Psoas muscle (tissue), 8 donors: ENCODE results near the gene LDAH. TPM values are rescaled to one million over a fixed set of nuclear protein-coding genes. Genes with fewer than 3 reads are reported as not detected.
A peak's percentile ranks its signal among the peaks of the same experiment; 100 is the strongest.

Source experiments
- ATAC-seq, 4 donors: fragments of 200-7000 bp; cut with Tn5 transposase; one replicate each; pipeline ENCODE4 v1.9.1; 2020; ENCODE audit warnings: moderate library complexity in 3 of 4, mild to moderate bottlenecking in 2 of 4
- DNase-seq, 2 donors: peaks; one replicate each; pipeline ENCODE4 v3.0.0-alpha.2; 2020
- H3K27ac ChIP-seq: fragments of 200-600 bp; one replicate; pipeline ENCODE4 v1.8.0; 2022
- H3K27me3 ChIP-seq, 3 donors: fragments of 200-600 bp in 1 of 3; one replicate each; pipeline versions ENCODE4 v1.6.1 to v1.8.0; 2013 to 2022; ENCODE audit warnings: low read length in 2 of 3, mild to moderate bottlenecking in 2 of 3, moderate library complexity in 1 of 3; ENCODE audit not compliant: insufficient read depth in 3 of 3
- H3K36me3 ChIP-seq, 2 donors: fragments of 200-600 bp in 1 of 2; one replicate each; pipeline versions ENCODE4 v1.6.1 to v1.8.0; 2013 to 2022; ENCODE audit warnings: low read depth in 1 of 2, mild to moderate bottlenecking in 1 of 2, moderate library complexity in 1 of 2; ENCODE audit not compliant: insufficient read depth in 1 of 2
- H3K4me1 ChIP-seq: fragments of 200-600 bp; one replicate; pipeline ENCODE4 v1.8.0; 2022
- H3K4me3 ChIP-seq: fragments of 200-600 bp; one replicate; pipeline ENCODE4 v1.8.0; 2022; ENCODE audit warnings: mild to moderate bottlenecking
- H3K9me3 ChIP-seq: fragments of 200-600 bp; one replicate; pipeline ENCODE4 v1.8.0; 2022
- WGBS, 3 donors: extraction: QIAGEN DNeasy Blood & Tissue Kit; methylation state at CpG; one replicate each; pipeline versions ENCODE4 v1.1.6 to v1.1.7; 2013; 5-methylcytosine and 5-hydroxymethylcytosine counted together
- intact Hi-C, 2 donors: fragments of 100-400 bp; cut with DNase I; formaldehyde crosslinking; loops; one replicate each; pipeline versions ENCODE4 v1.11.0 to v1.14.2; 2022
- polyA plus RNA-seq, 3 donors: library from polyadenylated mRNA; stranded (reverse); fragments of 200-250 nt; gene quantifications; one replicate each; pipeline ENCODE4 v1.2.3, GENCODE V29; 2013
- total RNA-seq, 4 donors: library from RNA; stranded (reverse); fragmentation: NEBNext Ultra II Directional in 2 of 4; extraction: Animal tissue kit (Norgen Biotek cat#: 25700) in 2 of 4; gene quantifications; one replicate each; pipeline versions ENCODE4 v1.2.1 to v1.2.4, GENCODE V29; 2021 to 2023
- TF ChIP-seq, protein P1 (sequence below): fragments of 200-600 bp; IDR thresholded peaks from one replicate; pipeline ENCODE4 v1.8.0; 2022; ENCODE audit warnings: antibody characterized with exemption
- donor health status: healthy with polysubstance abuse.
- donor health status: DM: no; HTN: no; CAD: no; lungs with moderate emphysema.
- donor health status: Bipolar disorder and iron deficiency.
- donor health status: healthy.
- donor health status: DM: yes; HTN: yes; CAD: no.
- donor health status: DM: no; HTN: no; CAD: no.
- donor health status: DM: no; HTN: no; CAD: no.
- donor health status: DM: yes; HTN: yes; CAD: no.

Gene LDAH
- total and polyA plus RNA-seq, 7 donors, result 0.56 to 1.9 (median 1.6) TPM

DNA sequence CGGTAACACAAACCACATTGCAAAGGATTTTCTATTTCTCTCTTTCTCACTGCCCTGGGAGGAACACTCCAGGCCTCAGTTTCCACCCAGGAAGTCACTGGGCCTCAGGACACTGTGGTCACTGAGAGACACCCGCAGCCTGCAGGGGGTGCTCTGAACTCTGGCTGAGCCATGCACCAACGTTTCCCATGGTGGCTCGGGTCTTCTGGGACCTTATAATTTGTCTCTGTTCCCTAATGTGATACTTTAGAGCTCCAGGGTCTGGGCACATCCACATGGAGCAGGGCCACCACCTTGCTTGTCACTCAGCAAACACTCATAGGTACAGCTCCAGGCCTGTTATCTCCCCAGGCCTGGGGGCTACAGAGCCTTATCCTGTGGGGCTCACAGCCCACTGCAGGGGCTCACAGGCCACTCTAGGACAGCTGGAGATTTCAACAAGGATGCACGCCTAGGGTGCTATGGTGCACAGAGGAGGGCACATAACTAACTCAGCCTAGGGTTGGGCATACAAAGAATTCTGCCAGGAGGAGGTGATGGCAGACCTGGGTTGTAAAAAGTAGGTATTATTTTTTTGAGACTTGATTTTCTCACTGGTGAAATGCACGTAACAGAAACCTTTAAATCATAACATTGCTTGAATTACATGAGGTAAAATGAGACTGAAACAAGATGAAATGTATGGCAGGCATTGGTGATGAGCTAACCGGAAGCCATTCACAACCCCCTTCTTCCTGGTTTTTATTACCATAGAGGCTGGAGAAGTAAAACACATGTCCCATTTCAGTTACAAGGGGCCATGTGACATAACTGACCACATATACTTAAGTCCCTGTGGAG, 169.0 kb downstream of the LDAH start:
- H3K27me3 ChIP-seq, result no peaks in the 10 kb centered on the region
- no peaks in the 10 kb centered on the region for H3K9me3 ChIP-seq
- H3K4me1 ChIP-seq, result peaks cover 9% of the 10 kb centered on the region
- TF ChIP-seq, protein P1, sequence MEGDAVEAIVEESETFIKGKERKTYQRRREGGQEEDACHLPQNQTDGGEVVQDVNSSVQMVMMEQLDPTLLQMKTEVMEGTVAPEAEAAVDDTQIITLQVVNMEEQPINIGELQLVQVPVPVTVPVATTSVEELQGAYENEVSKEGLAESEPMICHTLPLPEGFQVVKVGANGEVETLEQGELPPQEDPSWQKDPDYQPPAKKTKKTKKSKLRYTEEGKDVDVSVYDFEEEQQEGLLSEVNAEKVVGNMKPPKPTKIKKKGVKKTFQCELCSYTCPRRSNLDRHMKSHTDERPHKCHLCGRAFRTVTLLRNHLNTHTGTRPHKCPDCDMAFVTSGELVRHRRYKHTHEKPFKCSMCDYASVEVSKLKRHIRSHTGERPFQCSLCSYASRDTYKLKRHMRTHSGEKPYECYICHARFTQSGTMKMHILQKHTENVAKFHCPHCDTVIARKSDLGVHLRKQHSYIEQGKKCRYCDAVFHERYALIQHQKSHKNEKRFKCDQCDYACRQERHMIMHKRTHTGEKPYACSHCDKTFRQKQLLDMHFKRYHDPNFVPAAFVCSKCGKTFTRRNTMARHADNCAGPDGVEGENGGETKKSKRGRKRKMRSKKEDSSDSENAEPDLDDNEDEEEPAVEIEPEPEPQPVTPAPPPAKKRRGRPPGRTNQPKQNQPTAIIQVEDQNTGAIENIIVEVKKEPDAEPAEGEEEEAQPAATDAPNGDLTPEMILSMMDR, result no peak
- WGBS, 3 donors, result 82 to 84% (median 83%) methylated on average over 7 of the region's 7 CpGs
- ATAC-seq (no peak), DNase-seq (peak in 1 of 2 donors; percentile 41)
- intact Hi-C loops, result no loop called here
- no peak overlapping the region for H3K27ac ChIP-seq
- H3K4me3 ChIP-seq, result no peak overlapping the region
- H3K36me3 ChIP-seq, result no peaks in the 10 kb centered on the region

- H3K36me3 ChIP-seq, result no peaks in the 10 kb centered on the region
- intact Hi-C loops, result no loop called here
- ATAC-seq, result no peak
- peaks cover 9% of the 10 kb centered on the region for H3K4me1 ChIP-seq
- no peaks in the 10 kb centered on the region for H3K27me3 ChIP-seq
- no peaks in the 10 kb centered on the region for H3K9me3 ChIP-seq
- whole genome bisulfite sequencing, 3 donors, result 93 to 94% (median 93%) methylated on average over 11 of the region's 11 CpGs
- H3K4me3 ChIP-seq, result no peak overlapping the region
- H3K27ac ChIP-seq, result no peak overlapping the region
- TF ChIP-seq, protein P1, result no peak
- peak in 1 of 2 donors; percentile 41 for DNase-seq
Observed at GRCh38 chr2:20652673-20653575, 170.0 kb downstream of the LDAH start.

DNA sequence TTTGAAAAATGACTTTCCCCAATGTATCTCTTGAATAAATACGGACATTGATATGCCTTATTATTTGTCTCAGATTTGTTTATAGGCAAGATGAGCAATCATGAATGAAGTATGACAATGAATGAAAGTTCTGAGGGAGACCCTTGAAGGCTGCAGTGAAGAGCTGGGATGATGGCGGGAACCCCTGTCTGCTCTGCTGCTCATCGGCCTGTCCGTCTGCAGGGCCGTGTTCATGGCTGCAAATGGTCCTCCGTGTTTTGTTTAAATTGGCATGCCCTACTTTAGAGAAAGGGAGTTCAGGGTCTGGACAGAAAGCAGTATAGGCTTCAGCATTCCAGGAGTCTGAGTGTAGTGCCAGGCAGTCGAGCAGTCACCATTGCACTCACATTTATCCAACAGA, 170.8 kb downstream of the LDAH start:
- H3K9me3 ChIP-seq, result no peaks in the 10 kb centered on the region
- no peak overlapping the region for H3K27ac ChIP-seq
- DNase-seq (peak in 1 of 2 donors; percentile 20), ATAC-seq (no peak)
- H3K27me3 ChIP-seq, result no peaks in the 10 kb centered on the region
- H3K4me3 ChIP-seq, result no peak overlapping the region
- intact Hi-C loops, result no loop called here
- 87 to 96% (median 94%) methylated on average over 7 of the region's 7 CpGs for WGBS, 3 donors
- H3K4me1 ChIP-seq, result peaks cover 9% of the 10 kb centered on the region
- TF ChIP-seq, protein P1, result no peak
- no peaks in the 10 kb centered on the region for H3K36me3 ChIP-seq

GRCh38 chr2:20651731-20652099, 171.2 kb downstream of the LDAH start:
- H3K4me1 ChIP-seq, result peaks cover 9% of the 10 kb centered on the region
- 64 to 69% (median 66%) methylated on average over 7 of the region's 7 CpGs for WGBS, 3 donors
- intact Hi-C loops, result no loop called here
- no peaks in the 10 kb centered on the region for H3K36me3 ChIP-seq
- peak overlapping the region; percentile 88 for H3K27ac ChIP-seq
- DNase-seq, result no peak
- no peaks in the 10 kb centered on the region for H3K27me3 ChIP-seq
- TF ChIP-seq, protein P1, result no peak
- H3K9me3 ChIP-seq, result no peaks in the 10 kb centered on the region
- H3K4me3 ChIP-seq, result peak overlapping the region; percentile 97
- no peak for ATAC-seq
